Activated CD4-positive, alpha-beta T cell treated with anti-CD3 and anti-CD28 coated beads, Interleukin-2, amount 50 U/mL, for 1 hour (primary cell): Measurements from ENCODE around the gene RAP1GAP.
"Not testable (repeated sequence)": the region's sequence is repeated elsewhere in the genome, so short reads cannot be mapped to it uniquely, and the experiment has no call there.

Source experiments
- DNase-seq: peaks from one replicate; pipeline ENCODE4 v3.0.0-alpha.2; 2020

The RAP1GAP gene

GRCh38 chr1:21641967-21642739 lies 27.0 kb downstream of the RAP1GAP start:
- DNase-seq, result no peak

DNA sequence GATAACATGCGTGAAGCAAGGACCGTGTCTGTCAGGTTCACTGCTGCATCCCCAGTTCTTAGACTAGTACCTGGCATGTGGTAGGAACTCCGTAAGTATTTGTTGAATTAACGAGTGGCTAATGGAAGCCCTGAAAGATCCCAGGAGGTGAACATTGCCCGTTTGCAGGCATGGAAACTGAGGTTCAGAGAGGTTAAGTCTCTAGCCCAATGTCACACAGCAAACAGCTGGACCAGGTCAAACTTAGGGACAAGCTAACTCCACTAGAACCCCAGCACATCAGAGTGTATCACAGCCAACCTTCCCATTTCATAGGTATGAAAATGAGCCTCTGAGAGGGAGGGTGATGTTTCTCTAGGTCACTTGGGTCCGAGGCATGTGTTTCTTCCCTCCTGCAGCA lies 27.6 kb downstream of the RAP1GAP start:
- no peak for DNase-seq

- no peak for DNase-seq
Observed at GRCh38 chr1:21641076-21641475, 28.1 kb downstream of the RAP1GAP start.

- no peak for DNase-seq
Observed at GRCh38 chr1:21640653-21641052, 28.5 kb downstream of the RAP1GAP start.

- DNase-seq, result no peak
Observed at GRCh38 chr1:21639594-21640041, 29.5 kb downstream of the RAP1GAP start.

- no peak for DNase-seq
Observed at GRCh38 chr1:21638531-21639341, 30.4 kb downstream of the RAP1GAP start.

- DNase-seq, result no peak
Observed at GRCh38 chr1:21637514-21637913, 31.6 kb downstream of the RAP1GAP start.

DNA sequence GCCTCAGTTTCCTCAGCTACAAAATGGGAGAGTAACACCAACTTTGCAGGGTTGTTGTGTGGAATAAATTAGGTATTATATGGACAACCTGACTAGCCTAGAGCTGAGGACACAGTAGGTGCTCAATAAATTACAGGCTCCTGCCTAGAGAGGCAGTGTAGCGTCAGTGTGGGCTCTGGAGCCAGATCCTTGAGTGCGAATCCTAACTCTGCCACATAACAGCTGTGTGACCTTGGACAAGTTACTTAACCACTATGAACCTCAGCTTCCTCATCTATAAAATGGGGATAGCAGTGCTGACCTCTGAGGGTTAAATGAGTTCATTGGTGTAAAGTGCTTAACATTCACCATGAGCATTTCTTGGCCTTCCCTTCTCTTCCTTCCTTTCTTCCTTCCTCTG lies 33.1 kb downstream of the RAP1GAP start:
- no peak for DNase-seq

DNA sequence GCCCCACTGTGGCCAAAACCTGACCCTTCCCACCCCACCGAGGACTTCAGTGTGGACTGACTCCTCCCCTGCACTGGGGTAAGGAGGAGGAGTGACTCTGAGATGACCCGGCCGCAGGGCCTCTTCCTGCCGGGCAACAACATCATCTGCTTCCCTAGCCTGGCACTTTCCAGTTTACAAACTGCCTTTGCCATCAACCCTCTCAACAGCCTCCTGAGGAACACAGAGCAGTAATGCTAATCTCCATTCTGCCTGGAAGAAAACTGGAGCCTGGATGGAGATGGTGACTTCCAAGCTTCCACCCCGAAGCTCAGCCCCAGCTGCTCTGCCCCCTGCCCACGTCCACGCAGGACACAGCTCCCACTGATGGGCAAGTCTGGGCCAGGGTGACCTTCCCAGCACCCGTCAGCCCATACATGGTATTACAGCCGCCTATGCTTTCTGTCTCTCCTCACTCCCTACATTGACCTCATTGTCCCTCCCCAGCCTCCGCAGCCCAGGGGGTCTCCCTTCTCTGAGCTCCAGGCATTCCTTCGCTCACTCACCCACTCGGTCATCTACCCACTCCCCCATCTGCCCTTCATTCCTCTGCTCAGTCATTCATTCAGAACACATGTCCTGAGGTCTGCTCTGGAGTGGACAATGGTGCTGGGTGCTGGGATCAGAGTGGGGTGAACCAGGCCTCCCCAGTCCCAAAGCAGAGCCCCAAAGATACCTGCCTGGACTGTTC lies 34.2 kb downstream of the RAP1GAP start:
- no peak for DNase-seq

DNA sequence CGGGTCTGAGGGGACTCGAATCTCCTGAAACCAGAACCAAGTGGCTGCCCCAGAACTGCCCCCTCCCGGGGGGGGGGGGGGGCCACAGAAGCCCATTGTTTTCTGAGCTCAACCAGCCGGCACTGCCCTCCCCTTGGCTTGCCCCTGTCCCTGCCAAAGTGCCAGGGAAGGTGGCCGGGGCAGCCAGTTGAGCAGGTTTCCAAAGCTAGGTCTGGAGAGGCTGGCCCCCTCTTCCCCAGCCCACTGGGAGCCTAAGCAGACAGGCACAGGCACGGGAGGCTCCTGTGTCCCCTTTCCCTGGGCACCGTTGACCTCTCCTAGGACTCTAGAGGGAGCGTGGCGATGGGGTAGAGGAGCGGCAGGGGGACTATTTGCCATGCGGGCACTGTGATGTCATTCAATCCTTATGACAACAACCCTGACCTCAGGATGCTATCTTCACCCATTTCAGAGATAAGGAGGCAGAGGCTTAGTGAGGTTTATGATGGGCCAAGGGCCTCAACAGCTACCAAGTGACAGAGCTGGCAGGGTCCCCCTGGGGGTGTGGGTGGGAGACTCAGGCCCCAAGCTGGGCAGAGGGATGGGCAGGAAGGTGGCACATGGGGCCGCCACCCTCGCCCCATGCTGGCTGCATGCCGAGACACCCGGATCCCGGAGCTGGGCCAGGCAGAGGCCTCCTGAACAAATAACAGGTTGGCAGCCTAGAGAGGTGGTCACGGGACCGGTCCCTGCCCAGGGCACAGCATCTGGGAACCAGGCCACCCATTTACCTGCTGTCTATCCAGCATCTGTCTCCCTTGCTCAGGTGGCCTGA lies 35.0 kb downstream of the RAP1GAP start:
- DNase-seq, result no peak

DNA sequence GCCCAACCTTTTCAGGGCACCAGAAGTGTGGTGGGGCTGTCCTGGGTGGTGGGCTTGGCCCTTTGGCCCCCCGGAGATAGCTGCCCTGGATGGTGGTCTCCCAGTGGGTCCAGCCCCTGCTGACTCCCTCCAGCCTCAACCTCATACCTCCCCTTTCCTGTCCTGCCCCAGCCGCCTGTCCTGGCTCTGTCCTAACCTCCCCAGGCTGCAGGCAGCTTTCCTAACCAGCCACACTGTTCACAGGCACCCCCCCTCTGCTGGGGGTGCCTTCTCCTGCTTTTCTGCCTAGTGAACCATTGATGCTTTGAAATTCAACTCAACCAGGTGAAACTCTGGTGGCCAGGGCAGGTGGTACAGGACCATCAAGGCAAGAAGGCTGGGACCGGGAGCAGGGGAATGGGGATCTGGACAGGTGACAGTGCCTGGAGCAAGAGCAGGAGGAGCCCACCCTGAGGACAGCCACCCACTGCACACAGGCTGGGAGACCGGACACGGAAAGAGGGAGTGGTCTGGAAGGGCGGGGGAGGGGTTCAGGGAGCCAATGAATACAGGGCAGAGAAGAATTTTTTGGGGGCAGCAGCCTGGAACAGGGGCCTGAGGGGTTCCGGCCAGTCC lies 35.9 kb downstream of the RAP1GAP start:
- DNase-seq, result no peak

DNA sequence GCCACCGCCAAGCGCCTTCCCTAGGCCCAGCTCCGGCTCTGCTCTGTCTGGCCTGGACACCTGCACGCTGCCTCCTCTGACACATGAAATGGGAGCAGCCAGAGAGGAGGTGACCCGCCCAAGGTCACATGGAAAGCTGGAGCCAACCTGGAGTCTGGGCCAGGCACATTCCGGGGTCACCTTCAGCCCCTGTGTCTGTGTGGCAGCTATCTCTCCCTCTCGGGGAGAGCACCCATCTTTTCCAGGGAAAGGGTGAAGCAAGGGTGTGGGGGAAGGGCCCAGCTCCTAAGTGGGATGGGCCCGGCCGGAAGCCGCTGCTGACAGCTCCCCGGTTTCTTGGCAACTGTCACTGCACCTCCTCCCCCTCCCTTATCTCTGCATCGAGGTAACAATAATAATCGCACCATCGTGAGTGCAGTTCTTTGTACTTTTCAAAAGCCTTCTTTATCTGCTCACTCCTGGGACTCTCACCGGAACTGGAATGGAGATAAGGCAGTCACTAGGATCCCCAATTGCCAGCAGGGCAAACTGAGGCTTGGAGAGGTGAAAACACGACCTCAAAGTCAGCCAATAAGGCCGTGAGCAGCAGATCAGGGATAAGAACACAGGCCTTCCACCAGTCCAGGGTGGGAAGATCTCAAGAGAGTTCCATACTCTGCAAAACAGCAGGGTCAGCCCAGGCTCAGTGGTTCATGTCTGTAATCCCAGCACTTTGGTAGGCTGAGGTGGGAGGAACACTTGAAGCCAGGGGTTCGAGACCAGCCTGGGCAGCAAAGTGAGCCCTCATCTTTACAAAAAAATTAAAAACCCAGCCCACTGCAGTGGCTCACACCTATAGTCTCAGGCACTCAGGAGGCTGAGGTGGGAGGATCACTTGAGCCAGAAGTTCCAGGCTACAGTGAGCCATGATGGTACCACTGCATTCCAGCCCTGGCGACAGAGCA lies 36.9 kb downstream of the RAP1GAP start:
- no peak for DNase-seq

GRCh38 chr1:21631590-21631943 lies 37.6 kb downstream of the RAP1GAP start:
- DNase-seq, result not testable (repeated sequence)

DNA sequence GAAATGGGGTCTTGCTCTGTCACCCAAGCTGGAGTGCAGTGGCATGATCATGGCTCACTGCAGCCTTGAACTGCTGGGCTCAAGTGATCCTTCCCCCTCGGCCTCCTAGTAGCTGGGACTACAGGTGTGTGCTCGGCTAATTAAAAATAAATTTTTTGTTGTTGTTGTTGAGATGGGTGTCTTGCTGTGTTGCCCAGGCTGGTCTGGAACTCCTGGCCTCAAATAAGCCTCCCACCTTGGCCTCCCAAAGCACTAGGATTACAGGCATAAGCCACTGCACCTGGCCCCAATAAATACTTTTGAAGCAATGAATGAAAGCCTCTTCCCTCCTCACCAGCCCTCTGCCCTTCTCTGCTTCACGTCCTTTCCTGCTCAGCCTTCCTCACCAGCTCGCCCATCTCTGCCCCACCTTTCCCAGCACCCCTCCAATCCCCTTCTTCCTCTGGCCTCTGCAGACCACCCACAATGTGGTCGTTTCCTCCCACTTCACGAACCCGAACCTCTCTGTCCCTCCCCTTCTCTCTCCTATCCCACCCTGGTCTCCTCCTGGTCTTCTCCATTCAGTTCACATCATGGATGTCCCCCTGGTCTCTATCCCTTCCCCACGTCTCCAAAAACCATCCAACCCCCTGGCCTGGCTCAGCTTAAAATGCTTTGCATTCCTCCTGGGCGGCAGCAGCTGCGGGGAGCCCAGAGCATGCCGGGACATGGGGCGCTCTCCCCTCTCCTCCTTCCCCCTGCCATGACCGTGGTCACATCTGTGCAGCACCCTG lies 38.4 kb downstream of the RAP1GAP start:
- DNase-seq, result no peak

DNA sequence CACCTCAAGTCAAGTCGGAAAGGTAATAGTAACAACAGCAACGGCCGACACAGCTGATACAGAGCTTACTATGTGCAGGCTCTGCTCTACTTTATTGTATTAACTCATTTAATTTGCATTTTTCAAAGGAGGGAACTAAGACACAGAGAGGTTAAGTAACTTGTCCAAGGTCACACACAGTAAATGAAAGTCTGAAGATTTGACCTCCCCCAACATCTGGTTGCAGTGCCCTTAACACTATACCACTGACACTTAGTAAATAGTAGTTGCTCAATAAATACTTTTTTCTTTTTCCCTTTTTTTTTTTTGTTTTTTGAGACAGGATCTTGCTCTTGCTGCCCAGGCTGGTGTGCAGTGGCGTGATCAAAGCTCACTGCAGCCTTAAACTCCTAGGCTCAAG lies 39.2 kb downstream of the RAP1GAP start:
- DNase-seq, result no peak

- no peak for DNase-seq
Observed at GRCh38 chr1:21628798-21629393, 40.3 kb downstream of the RAP1GAP start.

DNA sequence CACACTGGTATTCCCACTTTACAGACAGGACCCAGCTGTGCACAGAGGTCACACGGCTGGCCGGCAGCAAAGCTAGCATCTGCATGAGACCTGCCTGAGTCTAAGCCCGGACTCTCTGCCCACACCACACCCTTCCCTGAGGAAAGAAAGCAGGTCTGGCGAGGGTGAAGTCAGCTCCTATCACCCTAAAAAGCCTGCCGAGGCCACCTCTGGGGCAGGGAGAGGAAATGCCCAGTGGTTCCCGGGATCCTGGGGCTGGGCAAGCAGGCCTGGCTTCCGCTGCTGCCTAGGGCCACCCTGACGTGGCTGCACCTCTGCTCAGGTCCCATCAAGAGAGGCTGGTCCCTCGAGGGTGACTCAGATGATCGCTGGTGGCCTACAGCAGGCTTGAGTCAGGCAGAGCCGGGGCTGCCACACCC lies 42.2 kb downstream of the RAP1GAP start:
- DNase-seq, result no peak

DNA sequence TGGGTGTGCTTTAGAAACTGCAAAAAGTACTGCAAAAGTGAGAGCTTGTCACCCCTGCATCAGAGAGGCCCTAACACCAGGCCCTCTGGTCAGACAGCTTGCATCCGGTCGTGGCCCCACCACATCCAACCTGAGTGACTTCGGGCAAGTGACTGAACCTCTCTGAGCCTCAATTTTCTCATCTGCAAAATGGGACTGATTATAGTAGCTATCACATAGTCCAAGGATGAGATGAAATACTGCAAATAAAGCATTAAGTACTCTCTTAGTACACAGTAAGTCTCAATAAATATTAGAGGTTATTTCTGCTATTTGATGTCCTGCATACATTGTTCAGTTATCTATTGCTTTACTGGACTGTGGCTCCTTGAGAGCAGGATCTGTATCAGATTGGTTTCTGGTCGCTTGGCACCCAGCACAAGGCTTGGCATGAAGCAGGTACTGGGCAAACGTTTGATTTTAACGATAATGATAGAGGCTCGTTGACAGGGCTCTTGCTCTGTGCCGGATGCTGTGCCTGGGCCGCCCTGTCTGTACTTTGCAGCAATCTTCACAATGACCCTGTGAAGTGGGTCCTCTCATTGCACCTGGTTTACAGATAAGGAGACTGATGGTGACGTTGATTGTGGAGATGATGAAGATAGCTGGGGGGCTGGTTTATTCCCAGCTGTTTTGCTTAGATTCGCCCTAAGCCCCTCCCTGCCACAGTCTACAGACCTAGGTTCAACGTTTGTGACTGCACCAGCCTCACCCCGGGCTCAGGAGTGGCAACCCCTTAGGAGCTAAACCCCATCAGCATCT lies 43.6 kb downstream of the RAP1GAP start:
- no peak for DNase-seq
